ENCODE measurements around the gene LPAR1.

Gene LPAR1

DNA sequence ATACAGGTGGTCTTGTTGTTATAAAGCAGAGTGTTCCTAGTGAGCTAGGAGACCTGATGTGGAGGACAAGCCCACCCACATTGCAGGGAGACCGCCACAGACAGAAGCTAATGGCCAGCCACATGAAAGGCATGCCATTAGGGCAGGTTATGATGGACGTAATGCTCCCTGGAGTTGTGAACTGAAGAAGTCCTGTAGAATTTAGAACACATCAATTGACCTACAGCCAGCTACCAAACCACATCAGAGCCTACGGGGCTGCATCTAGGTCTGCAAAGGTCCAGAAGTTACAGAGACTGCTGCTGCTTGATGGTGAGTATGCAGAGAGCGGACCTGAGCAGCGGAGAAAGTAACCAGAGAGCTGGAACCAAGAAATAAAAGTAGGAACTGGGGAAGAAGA lies 116.6 kb downstream of the LPAR1 start:
- DNase-seq (ENCODE audit: low read depth in 3 of 3, low spot score in 1 of 3) = no peak

- no peak for DNase-seq (ENCODE audit: low read depth in 3 of 3, low spot score in 1 of 3)
Measured at GRCh38 chr9:110919609-110920008, 118.7 kb downstream of the LPAR1 start.

- no peak for DNase-seq (ENCODE audit: low read depth in 3 of 3, low spot score in 1 of 3)
Measured at GRCh38 chr9:110919050-110919435, 119.2 kb downstream of the LPAR1 start.

GRCh38 chr9:110918316-110919049 lies 119.8 kb downstream of the LPAR1 start:
- no peak for DNase-seq (ENCODE audit: low read depth in 3 of 3, low spot score in 1 of 3)

DNA sequence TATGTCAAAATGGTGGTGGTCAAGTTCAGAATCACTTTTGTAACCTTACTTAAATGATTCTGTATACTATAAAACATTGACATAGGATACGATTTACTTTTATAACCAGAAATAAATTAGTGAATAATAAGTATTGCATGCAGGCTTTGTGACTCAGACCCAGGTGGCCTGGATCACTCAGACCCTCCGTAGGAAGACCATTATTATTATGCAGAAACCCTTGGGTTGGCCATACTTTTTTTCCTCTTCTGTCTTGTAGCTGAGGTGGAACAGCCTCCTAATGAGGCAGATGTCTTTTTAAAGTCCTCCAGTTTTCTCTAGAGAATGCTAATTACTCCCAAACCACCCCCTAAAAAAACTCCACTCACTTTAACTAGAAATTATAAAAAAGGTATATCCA lies 121.9 kb downstream of the LPAR1 start:
- DNase-seq (ENCODE audit: low read depth in 3 of 3, low spot score in 1 of 3) = no peak

DNA sequence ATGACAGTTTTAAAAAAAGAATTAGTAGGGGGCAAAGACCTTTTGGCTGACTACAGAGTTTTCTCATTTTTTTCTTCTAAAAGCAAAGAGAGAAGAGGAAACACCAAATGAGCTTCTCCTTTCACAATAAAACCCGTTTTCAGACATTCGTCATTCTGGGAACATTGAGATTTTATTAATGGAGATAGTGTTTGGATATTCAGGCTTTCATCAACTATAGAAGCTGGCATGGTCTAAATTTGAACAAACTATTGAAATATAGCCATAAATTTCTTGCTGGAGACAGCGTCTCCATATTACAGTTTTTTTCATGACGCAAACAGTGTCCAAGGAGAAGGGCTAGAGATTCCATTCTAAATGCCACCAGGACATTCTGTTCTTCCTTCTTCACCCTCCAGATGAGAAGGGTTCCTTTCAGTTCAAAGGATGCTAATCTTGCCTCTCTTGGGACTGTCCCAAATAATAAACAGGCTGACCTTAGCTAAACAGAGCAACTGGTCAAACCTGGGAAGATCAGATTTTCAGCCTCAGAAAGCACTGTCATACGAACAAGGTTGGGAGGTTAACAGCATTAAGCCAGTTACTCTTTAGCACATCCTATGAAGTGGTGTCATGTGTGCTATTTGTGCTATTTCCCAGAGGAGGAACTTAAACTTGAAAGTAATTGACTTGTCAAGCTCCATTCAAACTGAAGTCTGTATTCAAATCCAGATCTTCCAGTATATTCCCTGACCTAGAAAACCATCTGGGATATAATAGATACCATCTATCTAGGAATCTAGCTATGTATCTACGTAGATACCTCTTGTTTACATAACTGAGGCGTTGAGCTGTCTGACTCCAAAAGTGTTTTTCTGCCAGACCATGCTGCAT lies 125.6 kb downstream of the LPAR1 start:
- no peak for DNase-seq (ENCODE audit: low read depth in 3 of 3, low spot score in 1 of 3)

GRCh38 chr9:110911659-110912418 lies 126.4 kb downstream of the LPAR1 start:
- DNase-seq (ENCODE audit: low read depth in 3 of 3, low spot score in 1 of 3) = no peak

DNA sequence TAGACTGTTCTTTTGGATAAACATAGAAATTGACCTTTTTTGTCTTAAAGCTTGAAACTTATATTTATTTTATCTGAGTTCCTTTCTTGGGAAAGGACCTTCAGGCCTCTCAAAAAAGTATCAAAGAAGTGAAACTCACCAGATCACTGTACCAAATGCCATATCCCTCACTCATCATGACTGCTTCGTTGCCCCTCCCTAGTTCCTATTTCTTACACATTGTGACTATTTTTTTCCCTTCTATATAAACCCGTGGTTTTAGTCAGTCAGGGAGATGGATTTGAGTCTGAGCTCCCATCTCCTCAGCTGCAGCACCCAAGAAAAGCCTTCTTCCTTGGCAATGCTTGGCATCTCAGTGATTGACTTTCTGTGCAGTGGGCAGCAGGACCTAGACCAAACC lies 129.4 kb downstream of the LPAR1 start:
- DNase-seq (ENCODE audit: low read depth in 3 of 3, low spot score in 1 of 3) = no peak

DNA sequence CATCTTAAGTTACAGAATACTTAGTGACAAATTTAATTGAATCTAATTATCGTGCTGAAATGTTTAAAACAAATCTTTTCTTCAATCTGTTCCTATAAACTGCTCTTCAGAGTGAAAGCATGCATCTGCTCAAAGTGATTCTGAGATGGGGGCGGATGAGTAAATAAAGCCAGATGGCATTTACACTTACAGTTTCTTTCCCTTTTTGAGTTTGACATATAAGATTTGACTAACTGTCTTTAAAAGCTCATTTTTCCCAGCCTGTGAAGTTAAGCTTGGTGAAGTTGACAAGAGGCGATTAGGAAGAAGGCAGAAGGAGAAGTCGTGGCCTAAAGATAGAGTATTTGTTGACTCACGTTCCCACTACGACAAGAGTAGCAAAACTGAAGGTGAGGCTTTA lies 137.4 kb downstream of the LPAR1 start:
- DNase-seq (ENCODE audit: low read depth in 3 of 3, low spot score in 1 of 3) = no peak

GRCh38 chr9:110900456-110900855 lies 137.8 kb downstream of the LPAR1 start:
- no peak for DNase-seq (ENCODE audit: low read depth in 3 of 3, low spot score in 1 of 3)

GRCh38 chr9:110898866-110899265 lies 139.4 kb downstream of the LPAR1 start:
- no peak for DNase-seq (ENCODE audit: low read depth in 3 of 3, low spot score in 1 of 3)

- DNase-seq (ENCODE audit: low read depth in 3 of 3, low spot score in 1 of 3) = no peak
Measured at GRCh38 chr9:110898358-110898757, 139.9 kb downstream of the LPAR1 start.

DNA sequence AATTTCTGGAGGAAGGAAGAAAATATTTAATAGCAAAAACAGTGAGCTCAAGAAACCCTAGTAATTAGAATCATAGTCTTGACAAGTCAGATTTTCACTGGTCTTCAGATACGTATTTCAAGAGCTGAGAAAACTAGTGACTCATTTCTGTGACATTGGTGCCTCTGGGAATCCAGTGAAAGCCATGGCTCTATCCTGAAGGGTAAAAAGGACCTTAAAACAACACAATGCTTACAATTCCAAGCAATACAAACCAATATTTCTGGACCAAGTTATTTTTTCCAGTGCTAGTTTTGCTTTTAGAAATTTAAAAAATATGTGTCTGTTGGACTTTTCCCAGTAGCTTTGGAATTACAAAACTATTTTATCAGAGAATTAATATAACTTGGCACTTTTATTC lies 140.3 kb downstream of the LPAR1 start:
- DNase-seq (ENCODE audit: low read depth in 3 of 3, low spot score in 1 of 3) = no peak

DNA sequence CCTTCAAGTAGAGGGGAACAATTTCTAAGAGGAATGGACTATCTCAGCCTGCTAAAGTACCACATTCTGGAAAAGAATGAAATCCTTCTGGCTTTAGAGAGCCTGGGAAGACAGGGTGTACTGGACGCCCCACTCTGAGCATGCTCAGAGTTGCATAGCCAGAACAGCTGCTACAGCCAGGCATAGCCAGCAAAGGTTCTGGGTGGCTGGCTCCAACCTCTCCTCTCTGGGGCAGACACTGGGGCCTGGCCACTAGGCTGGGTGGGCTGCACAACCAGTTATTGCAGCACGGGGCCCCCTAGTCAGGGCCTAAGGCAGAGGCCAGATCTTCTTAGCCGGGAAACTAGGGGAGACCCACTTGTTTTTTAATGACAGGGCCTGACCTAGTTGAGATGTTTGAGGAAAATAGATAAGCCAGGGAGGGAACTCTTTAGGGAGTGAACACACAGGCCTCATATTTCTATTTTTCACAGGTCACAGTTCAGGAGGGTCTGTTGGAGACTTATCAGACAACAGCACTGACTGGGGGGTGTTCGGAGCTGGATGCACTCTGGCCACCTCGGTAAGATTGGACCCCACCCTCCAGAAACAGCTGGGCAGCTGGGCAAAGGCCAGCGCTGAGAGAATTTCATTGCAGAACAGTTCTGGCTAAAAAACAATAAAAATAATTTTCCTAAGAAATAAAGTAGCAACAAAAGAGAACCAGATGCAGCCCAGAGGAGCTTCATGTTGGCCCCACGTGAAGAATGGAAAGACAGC lies 142.9 kb downstream of the LPAR1 start:
- DNase-seq (ENCODE audit: low read depth in 3 of 3, low spot score in 1 of 3) = no peak

DNA sequence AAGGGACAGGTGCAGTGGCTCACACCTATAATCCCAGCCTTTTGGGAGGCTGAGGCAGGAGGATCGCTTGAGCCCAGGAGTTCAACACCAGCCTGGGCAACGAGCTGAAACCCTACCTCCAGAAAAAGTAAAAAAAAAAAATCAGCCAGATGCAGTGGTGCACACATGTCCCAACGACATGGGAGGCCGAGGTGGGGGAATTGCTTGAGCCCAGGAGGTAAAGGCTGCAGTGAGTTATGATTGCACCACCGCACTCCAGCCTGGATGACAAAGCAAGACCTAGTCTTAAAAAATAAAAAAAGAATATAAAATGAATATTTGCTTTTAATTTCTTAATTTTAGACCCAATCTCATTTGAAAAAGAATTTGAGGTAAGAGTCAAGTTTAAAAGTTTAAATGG lies 143.5 kb downstream of the LPAR1 start:
- DNase-seq (ENCODE audit: low read depth in 3 of 3, low spot score in 1 of 3) = no peak

DNA sequence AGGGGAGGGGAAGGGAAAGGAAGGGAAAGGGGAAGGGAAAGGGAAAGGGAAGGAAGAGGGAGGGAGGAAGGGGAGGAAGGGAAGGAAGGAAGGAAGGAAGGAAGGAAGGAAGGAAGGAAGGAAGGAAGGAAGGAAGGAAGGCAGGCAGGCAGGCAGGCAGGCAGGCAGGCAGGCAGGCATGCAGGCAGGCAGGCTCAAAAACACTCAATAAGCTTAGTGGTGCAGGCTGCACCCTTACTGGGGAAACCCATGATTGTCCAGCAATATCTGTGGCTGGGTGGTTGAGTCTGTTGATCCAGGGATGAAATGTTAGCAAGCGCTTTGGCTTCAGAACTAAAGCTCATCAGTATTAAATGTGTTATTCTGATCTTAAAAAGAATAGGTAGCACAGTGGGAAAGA lies 145.6 kb downstream of the LPAR1 start:
- no peak for DNase-seq (ENCODE audit: low read depth in 3 of 3, low spot score in 1 of 3)

GRCh38 chr9:110891760-110892159 lies 146.5 kb downstream of the LPAR1 start:
- DNase-seq (ENCODE audit: low read depth in 3 of 3, low spot score in 1 of 3) = no peak

DNA sequence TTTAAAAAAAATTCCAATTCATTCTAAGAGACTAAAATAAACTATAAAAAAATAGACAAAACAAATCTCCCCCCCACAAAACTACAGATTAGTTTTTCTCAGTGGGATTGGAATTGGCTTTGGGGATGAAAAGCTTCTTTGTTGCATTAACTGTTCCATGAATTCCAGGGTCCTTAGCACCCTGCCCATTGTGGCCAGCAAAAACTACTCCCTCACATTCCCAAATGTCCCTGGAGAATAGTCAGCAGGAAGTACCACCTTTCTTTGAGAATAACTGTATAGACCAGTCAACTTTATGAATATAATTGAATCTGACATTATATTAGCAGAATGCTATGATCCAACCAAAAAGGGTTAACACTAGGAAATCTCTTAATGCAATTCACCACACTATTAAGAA lies 147.9 kb downstream of the LPAR1 start:
- DNase-seq (ENCODE audit: low read depth in 3 of 3, low spot score in 1 of 3) = no peak

GRCh38 chr9:110887276-110887675 lies 151.0 kb downstream of the LPAR1 start:
- DNase-seq (ENCODE audit: low read depth in 3 of 3, low spot score in 1 of 3) = no peak

DNA sequence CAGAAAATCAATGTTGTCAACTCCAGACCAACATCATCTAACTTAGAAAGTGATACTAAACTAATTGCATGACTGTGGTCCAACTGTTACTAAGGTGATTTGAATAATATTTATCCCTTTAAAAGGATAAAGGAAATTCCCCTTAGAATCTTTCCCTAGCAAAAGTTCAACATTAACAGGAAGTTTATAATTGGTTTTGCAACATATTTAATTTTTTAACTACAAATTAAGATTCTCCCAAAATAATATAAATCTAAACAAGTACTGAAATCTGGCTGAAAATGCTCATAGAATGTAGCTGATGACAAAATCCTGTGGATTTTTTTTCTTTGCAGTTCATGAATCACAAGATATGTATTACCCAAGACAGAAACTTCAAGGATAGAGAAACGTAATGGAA lies 151.4 kb downstream of the LPAR1 start:
- no peak for DNase-seq (ENCODE audit: low read depth in 3 of 3, low spot score in 1 of 3)

- DNase-seq (ENCODE audit: low read depth in 3 of 3, low spot score in 1 of 3) = no peak
Measured at GRCh38 chr9:110880189-110880588, 158.1 kb downstream of the LPAR1 start.
